Mesenchymal stem cell (in vitro differentiated cells and primary cell): Measurements from ENCODE around the gene MARK1.

Experiments used
- DNase-seq: peaks from one replicate; pipeline ENCODE4 v3.0.0-alpha.2; 2013
- H2AFZ ChIP-seq: one replicate; pipeline ENCODE4 v1.6.1; 2013; ENCODE audit warnings: low read depth, mild to moderate bottlenecking, control low read depth, inconsistent platforms, low read length, moderate library complexity
- H2AK5ac ChIP-seq: 2 replicates; pipeline ENCODE4 v1.6.1; 2013; ENCODE audit warnings: low read length, moderate library complexity, mild to moderate bottlenecking, inconsistent platforms; ENCODE audit not compliant: severe bottlenecking
- H2BK120ac ChIP-seq: one replicate; pipeline ENCODE4 v1.6.1; 2013; ENCODE audit warnings: low read depth, mild to moderate bottlenecking, inconsistent platforms, low read length, moderate library complexity
- H2BK12ac ChIP-seq, 2 experiments: one replicate each; pipeline ENCODE4 v1.6.1; 2013; ENCODE audit warnings: inconsistent platforms in 2 of 2, low read length in 2 of 2, mild to moderate bottlenecking in 2 of 2, moderate library complexity in 2 of 2, control low read depth in 1 of 2
- H2BK15ac ChIP-seq: one replicate; pipeline ENCODE4 v1.6.1; 2013; ENCODE audit warnings: mild to moderate bottlenecking, low read depth, inconsistent platforms; ENCODE audit not compliant: poor library complexity, severe bottlenecking
- H2BK5ac ChIP-seq: 2 replicates; pipeline ENCODE4 v1.6.1; 2013; ENCODE audit warnings: low read depth, mild to moderate bottlenecking, low read length, control low read depth, inconsistent platforms; ENCODE audit not compliant: poor library complexity, severe bottlenecking
- H3K14ac ChIP-seq, 2 experiments: one replicate each; pipeline ENCODE4 v1.6.1; 2013; ENCODE audit warnings: inconsistent platforms in 2 of 2, low read length in 2 of 2, control low read depth in 1 of 2, mild to moderate bottlenecking in 1 of 2, moderate library complexity in 1 of 2
- H3K18ac ChIP-seq, 2 experiments: one replicate each; pipeline ENCODE4 v1.6.1; 2013; ENCODE audit warnings: inconsistent platforms in 2 of 2, low read length in 2 of 2, control low read depth in 1 of 2, low read depth in 1 of 2, mild to moderate bottlenecking in 1 of 2
- H3K23ac ChIP-seq, 2 experiments: one replicate each; pipeline ENCODE4 v1.6.1; 2013; ENCODE audit warnings: inconsistent platforms in 2 of 2, low read length in 2 of 2, mild to moderate bottlenecking in 2 of 2, moderate library complexity in 2 of 2, control low read depth in 1 of 2
- H3K27ac ChIP-seq: 2 replicates; pipeline ENCODE4 v1.5.1; 2013; ENCODE audit warnings: mild to moderate bottlenecking, moderate library complexity, low read length, control low read depth, inconsistent platforms; ENCODE audit not compliant: poor library complexity, severe bottlenecking
- H3K27me3 ChIP-seq, 2 experiments: 2 replicates each; pipeline versions ENCODE4 v1.6.1 to v1.7.0; 2013; ENCODE audit warnings: low read length in 2 of 2, mild to moderate bottlenecking in 2 of 2, moderate library complexity in 2 of 2, control low read depth in 1 of 2, inconsistent platforms in 1 of 2; ENCODE audit not compliant: control insufficient read depth in 1 of 2, insufficient read depth in 1 of 2
- H3K36me3 ChIP-seq, 2 experiments: 2 replicates each; pipeline versions ENCODE4 v1.6.1 to v1.7.0; 2013; ENCODE audit warnings: low read length in 2 of 2, control low read depth in 1 of 2, inconsistent platforms in 1 of 2, low read depth in 1 of 2, mild to moderate bottlenecking in 1 of 2; ENCODE audit not compliant: insufficient read depth in 2 of 2, control insufficient read depth in 1 of 2
- H3K4ac ChIP-seq, 2 experiments: one replicate each; pipeline ENCODE4 v1.6.1; 2013; ENCODE audit warnings: inconsistent platforms in 2 of 2, low read length in 2 of 2, mild to moderate bottlenecking in 2 of 2, moderate library complexity in 2 of 2, control low read depth in 1 of 2, low read depth in 1 of 2
- H3K4me1 ChIP-seq: 2 replicates; pipeline ENCODE4 v1.6.1; 2013; ENCODE audit warnings: low read depth, low read length, control low read depth; ENCODE audit not compliant: control insufficient read depth, insufficient read depth
- H3K4me2 ChIP-seq: 2 replicates; pipeline ENCODE4 v1.6.1; 2013; ENCODE audit warnings: low read length, mild to moderate bottlenecking, inconsistent platforms; ENCODE audit not compliant: poor library complexity, severe bottlenecking
- H3K4me3 ChIP-seq, 2 experiments: 2 replicates each; pipeline versions ENCODE4 v1.5.1 to v1.7.0; 2013; ENCODE audit warnings: low read length in 2 of 2, mild to moderate bottlenecking in 2 of 2, control low read depth in 1 of 2, low read depth in 1 of 2; ENCODE audit not compliant: insufficient read depth in 1 of 2
- H3K79me1 ChIP-seq: replicated peaks from 2 replicates; pipeline ENCODE4 v1.6.1; 2013; ENCODE audit warnings: mild to moderate bottlenecking, control low read depth, low read length, inconsistent platforms; ENCODE audit not compliant: poor library complexity, severe bottlenecking
- H3K9ac ChIP-seq: 2 replicates; pipeline ENCODE4 v1.7.0; 2013; ENCODE audit warnings: mild to moderate bottlenecking, low read length, moderate library complexity
- H3K9me3 ChIP-seq: 2 replicates; pipeline ENCODE4 v1.7.0; 2013; ENCODE audit warnings: mild to moderate bottlenecking, low read length; ENCODE audit not compliant: control insufficient read depth
- H4K8ac ChIP-seq: one replicate; pipeline ENCODE4 v1.6.1; 2013; ENCODE audit warnings: inconsistent platforms, mild to moderate bottlenecking, low read length, moderate library complexity
- H4K91ac ChIP-seq: one replicate; pipeline ENCODE4 v1.6.1; 2013; ENCODE audit warnings: mild to moderate bottlenecking, low read length, inconsistent platforms
- WGBS: methylation state at CpG from one replicate; pipeline ENCODE4 v1.1.7; 2013; ENCODE audit warnings: mixed read lengths; 5-methylcytosine and 5-hydroxymethylcytosine counted together

Gene MARK1

DNA sequence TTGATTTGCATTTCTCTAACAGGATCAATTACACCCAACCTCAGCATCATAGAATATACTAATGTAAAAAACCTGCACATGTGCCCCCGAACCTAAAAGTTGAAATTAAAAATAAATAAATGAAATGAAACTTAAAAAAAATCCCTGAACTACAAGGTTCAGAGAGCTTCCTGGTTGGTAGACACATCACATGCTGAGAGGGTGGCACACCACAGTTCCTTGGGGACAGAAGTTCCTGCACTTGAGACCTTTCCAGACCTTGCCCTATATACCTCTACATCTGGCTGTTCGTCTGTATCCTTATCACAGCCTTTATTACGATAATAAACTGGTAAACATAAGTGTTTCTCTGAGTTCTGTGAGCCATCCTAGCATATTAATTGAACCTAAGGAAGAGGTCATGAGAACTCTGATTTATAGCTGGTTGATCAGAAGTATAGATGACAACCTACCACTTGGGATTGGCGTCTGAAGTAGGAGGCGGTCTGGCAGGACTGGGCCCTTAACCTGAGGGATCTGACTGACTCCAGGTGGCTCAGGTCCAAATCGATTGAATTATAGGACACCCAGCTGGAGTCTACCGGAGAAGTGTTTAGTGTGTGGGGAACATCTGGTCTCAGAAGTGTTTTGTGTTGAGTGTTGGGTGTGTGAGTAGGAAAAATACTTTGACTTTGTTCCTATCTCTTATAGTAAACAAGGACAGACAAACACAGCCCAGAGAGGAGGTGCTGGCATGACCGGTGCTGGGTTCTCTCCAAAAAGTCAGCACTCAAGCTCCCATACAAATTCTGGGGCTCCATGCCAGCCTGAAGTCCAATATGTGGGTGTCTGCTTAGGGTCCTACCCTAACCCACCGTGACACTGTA, 181.2 kb downstream of the MARK1 start:
- Histone ChIP-seq H3K4me1 (no peaks in the 10 kb centered on the region), H2BK15ac (no peak overlapping the region), H3K18ac (no peak overlapping the region), H2AFZ (no peak overlapping the region), H2BK5ac (no peak overlapping the region), H3K4me3 (no peak overlapping the region), H3K36me3 (no peaks in the 10 kb centered on the region), H3K9ac (no peak overlapping the region), H2BK12ac (no peak overlapping the region), H2BK120ac (no peak overlapping the region), H3K27me3 (peaks cover 0 to 13% of the 10 kb centered on the region in 2 experiments), H3K27ac (no peak overlapping the region), H3K4ac (no peak overlapping the region), H3K79me1 (no peaks in the 10 kb centered on the region), H2AK5ac (no peak overlapping the region), H3K14ac (no peak overlapping the region), H3K9me3 (no peaks in the 10 kb centered on the region), H4K91ac (no peak overlapping the region), H3K23ac (no peak overlapping the region), H4K8ac (no peak overlapping the region), H3K4me2 (no peak overlapping the region)
- WGBS, result 81% methylated on average over 7 of the region's 9 CpGs
- DNase-seq, result no peak

DNA sequence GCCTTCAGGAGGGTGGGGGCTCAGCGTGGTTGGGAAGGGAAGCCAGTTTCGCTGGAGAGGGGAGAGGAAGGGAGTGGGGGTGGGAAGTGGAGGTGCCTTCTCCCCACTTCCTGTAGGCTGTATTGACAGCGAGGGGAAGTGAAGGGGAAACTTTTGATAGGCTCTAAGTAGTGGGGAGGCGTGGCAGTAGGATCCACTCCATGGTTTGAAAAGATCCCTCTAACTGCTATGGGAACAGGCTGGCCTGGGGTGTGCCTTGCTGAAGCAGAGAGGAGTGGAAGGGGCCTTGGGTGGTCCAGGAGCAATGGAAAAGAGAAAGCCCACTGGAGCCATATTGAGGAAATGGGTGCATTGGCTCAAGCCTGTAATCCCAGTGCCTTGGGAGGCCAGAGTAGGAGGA, 182.4 kb downstream of the MARK1 start:
- Histone ChIP-seq H3K23ac (no peak overlapping the region), H3K4me1 (no peaks in the 10 kb centered on the region), H3K9ac (no peak overlapping the region), H4K8ac (no peak overlapping the region), H2BK15ac (no peak overlapping the region), H4K91ac (no peak overlapping the region), H2BK12ac (no peak overlapping the region), H3K4ac (no peak overlapping the region), H3K18ac (no peak overlapping the region), H3K79me1 (no peaks in the 10 kb centered on the region), H3K4me3 (no peak overlapping the region), H3K14ac (no peak overlapping the region), H2AK5ac (no peak overlapping the region), H2BK5ac (no peak overlapping the region), H3K36me3 (no peaks in the 10 kb centered on the region), H3K27me3 (peaks cover 0 to 13% of the 10 kb centered on the region in 2 experiments), H3K9me3 (peaks cover 9% of the 10 kb centered on the region), H2BK120ac (no peak overlapping the region), H3K4me2 (no peak overlapping the region), H2AFZ (no peak overlapping the region), H3K27ac (no peak overlapping the region)
- DNase-seq, result no peak
- 86% methylated on average over 4 of the region's 4 CpGs for WGBS

DNA sequence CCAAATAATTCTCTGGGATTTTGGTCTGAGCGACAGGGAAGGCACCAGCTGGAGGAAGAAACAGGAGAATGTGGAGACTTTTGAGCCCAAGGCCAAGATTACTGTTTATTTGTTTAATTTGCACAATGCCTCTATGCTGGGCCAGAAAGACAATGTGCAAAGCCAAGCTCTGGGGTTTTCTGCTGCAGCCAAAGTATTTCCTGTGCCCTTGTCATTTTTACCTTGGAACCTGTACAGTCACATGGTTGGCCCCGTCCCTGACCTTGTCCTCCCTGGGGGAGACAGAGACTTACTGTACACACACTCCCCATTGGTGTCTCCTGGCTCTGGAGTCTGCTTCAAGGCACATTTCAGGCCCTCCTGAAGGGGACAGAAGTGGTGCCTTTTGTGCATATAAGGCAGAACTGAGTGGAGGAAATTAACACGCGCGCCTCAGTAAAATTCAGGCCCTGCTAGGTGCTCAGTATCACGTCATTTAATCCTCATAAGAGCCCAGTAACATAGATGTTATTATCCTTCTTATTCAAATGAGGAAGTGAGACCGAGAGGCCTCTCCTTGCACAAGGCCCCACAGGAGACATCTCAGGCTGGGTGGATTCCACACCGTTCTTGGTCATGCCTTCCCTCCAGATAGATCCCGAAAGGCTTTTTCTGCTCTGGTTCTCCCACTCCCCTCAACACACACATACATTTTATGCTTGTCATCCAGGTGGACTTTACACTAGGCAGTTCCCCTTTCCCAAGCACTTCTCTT, 183.3 kb downstream of the MARK1 start:
- no peak overlapping the region for H3K18ac ChIP-seq
- no peak overlapping the region for H2BK12ac ChIP-seq
- H2BK15ac ChIP-seq, result no peak overlapping the region
- H3K4me3 ChIP-seq, result no peak overlapping the region
- no peak overlapping the region for H3K14ac ChIP-seq
- no peak overlapping the region for H3K9ac ChIP-seq
- H4K91ac ChIP-seq, result no peak overlapping the region
- no peaks in the 10 kb centered on the region for H3K36me3 ChIP-seq
- H3K4me2 ChIP-seq, result no peak overlapping the region
- WGBS, result 92% methylated on average over 9 of the region's 9 CpGs
- no peak overlapping the region for H2BK5ac ChIP-seq
- no peak overlapping the region for H2AFZ ChIP-seq
- peaks cover 0 to 7% of the 10 kb centered on the region in 2 experiments for H3K27me3 ChIP-seq
- peaks cover 16% of the 10 kb centered on the region for H3K9me3 ChIP-seq
- H3K79me1 ChIP-seq, result no peaks in the 10 kb centered on the region
- no peak overlapping the region for H3K23ac ChIP-seq
- no peak overlapping the region for H3K27ac ChIP-seq
- H3K4ac ChIP-seq, result no peak overlapping the region
- no peak overlapping the region for H4K8ac ChIP-seq
- no peak overlapping the region for H2BK120ac ChIP-seq
- H2AK5ac ChIP-seq, result no peak overlapping the region
- no peaks in the 10 kb centered on the region for H3K4me1 ChIP-seq
- DNase-seq, result no peak
